GM23248 (cell line): Measurements from ENCODE around the gene SHB. TPM values are rescaled to one million over a fixed set of nuclear protein-coding genes. Genes with fewer than 3 reads are reported as not detected.

Source experiments
- DNase-seq: peaks from one replicate; pipeline ENCODE4 v3.0.0-alpha.2; 2015
- H2AFZ ChIP-seq: fragments of 200-600 bp; sonication (generic); 2 replicates; pipeline ENCODE4 v1.6.1; 2016; ENCODE audit warnings: antibody characterized with exemption
- H3F3A ChIP-seq: fragments of 200-600 bp; sonication (generic); 2 replicates; pipeline ENCODE4 v1.6.1; 2016; ENCODE audit warnings: mild to moderate bottlenecking, antibody characterized with exemption, mixed run types; ENCODE audit not compliant: insufficient read depth
- H3K27ac ChIP-seq: fragments of 200-600 bp; sonication (generic); 2 replicates; pipeline ENCODE4 v1.5.1; 2016; ENCODE audit warnings: mild to moderate bottlenecking
- H3K27me3 ChIP-seq: fragments of 200-600 bp; sonication (generic); replicated peaks from 2 replicates; pipeline ENCODE4 v1.6.1; 2016; ENCODE audit warnings: mild to moderate bottlenecking; ENCODE audit not compliant: insufficient read depth
- H3K36me3 ChIP-seq: fragments of 200-600 bp; sonication (generic); 2 replicates; pipeline ENCODE4 v1.6.1; 2016; ENCODE audit warnings: low read depth, mild to moderate bottlenecking
- H3K4me1 ChIP-seq: fragments of 200-600 bp; sonication (generic); 2 replicates; pipeline ENCODE4 v1.6.1; 2016; ENCODE audit warnings: mild to moderate bottlenecking; ENCODE audit not compliant: insufficient read depth
- H3K4me2 ChIP-seq: fragments of 200-600 bp; sonication (generic); one replicate; pipeline ENCODE4 v1.6.1; 2016; ENCODE audit warnings: mild to moderate bottlenecking; ENCODE audit not compliant: unreplicated experiment
- H3K4me3 ChIP-seq: fragments of 200-600 bp; sonication (generic); 2 replicates; pipeline ENCODE4 v1.5.1; 2016; ENCODE audit warnings: mild to moderate bottlenecking
- H3K79me2 ChIP-seq: fragments of 200-600 bp; sonication (generic); 2 replicates; pipeline ENCODE4 v1.6.1; 2016; ENCODE audit warnings: mild to moderate bottlenecking; ENCODE audit not compliant: insufficient read depth
- H3K9ac ChIP-seq: fragments of 200-600 bp; sonication (generic); 2 replicates; pipeline ENCODE4 v1.6.1; 2016; ENCODE audit warnings: mild to moderate bottlenecking
- H3K9me2 ChIP-seq: fragments of 200-600 bp; sonication (generic); 2 replicates; pipeline ENCODE4 v1.6.1; 2016; ENCODE audit warnings: mixed run types, mild to moderate bottlenecking, moderate library complexity; ENCODE audit not compliant: insufficient read depth
- H3K9me3 ChIP-seq: fragments of 200-600 bp; sonication (generic); one replicate; pipeline ENCODE4 v1.6.1; 2017; ENCODE audit warnings: low read depth
- H4K20me1 ChIP-seq: fragments of 200-600 bp; sonication (generic); 2 replicates; pipeline ENCODE4 v1.6.0; 2016; ENCODE audit not compliant: insufficient read depth
- EZH2 ChIP-seq: fragments of 200-600 bp; sonication (generic); IDR thresholded peaks from 2 replicates; pipeline ENCODE4 v1.6.1; 2018; ENCODE audit warnings: antibody characterized with exemption, mild to moderate bottlenecking; ENCODE audit not compliant: insufficient read depth, poor library complexity, severe bottlenecking
- EZH2phosphoT487 ChIP-seq: fragments of 200-600 bp; sonication (generic); IDR thresholded peaks from 2 replicates; pipeline ENCODE4 v1.6.1; 2018; ENCODE audit warnings: antibody characterized with exemption, moderate library complexity, mild to moderate bottlenecking, low read depth; ENCODE audit not compliant: insufficient read depth
- WGBS, 2 experiments: methylation state at CpG; one replicate each; pipeline ENCODE4 v1.1.6; 2015 to 2017; ENCODE audit warnings: low lambda C conversion rate in 2 of 2, low coverage in 1 of 2; ENCODE audit errors: missing lambda C conversion rate in 2 of 2; 5-methylcytosine and 5-hydroxymethylcytosine counted together
- in situ Hi-C: fragments of 300-500 bp; cut with MboI; formaldehyde crosslinking; loops from 2 replicates; pipeline ENCODE4 v1.15.0; 2020
- polyA plus RNA-seq: library from polyadenylated mRNA; unstranded; fragments of >200 nt; fragmentation: Nextera tagmentation; extraction: Ambion mirVana; gene quantifications from 2 replicates; pipeline ENCODE4 v1.2.1, GENCODE V29; 2016
- total RNA-seq: library from RNA; depleted of rRNA; stranded (reverse); fragments of >200 nt; shearing (Covaris generic); gene quantifications from 2 replicates; pipeline ENCODE4 v1.2.3, GENCODE V29; 2014

Gene SHB
- total and polyA plus RNA-seq, 2 experiments from 2014 or later: 3.9 to 11.1 TPM

DNA sequence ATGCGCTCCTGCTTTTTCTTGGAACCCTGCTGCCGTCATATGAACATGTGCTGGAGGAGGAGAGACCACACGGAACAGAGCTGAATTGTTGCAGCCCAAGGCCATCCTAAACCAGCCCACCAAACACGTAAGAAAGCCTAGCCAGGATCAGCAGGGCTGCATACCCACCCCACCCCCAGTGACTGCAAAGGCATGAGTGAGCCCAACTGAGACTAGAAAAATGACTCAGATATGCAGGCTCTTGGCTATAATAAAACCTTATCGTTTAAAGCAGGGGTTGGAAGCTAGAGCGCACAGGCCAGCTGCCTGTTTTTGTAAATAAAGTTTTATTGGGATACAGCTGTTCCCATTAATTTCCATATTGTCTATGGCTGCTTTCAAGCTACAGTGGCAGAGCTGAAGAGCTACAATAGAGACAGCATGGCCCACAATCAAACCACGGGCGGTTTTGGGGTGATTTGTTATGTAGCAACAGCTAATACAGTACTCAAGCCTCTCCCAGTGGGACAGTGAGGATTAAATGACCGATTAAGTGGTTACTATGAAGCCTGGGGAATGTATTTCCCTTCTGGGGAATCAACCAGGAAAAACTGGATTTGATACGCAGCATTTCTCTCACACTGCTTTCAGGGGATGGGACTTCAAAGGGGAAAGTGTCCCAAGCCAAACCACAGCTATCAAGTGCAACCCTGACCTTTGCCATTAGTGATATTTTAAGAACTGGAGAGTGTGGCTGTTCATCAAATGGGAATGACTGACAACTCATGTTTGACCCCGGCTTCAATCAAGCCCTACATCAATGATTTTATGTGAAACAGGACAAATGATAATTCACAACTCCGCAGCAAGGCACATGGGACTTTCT lies 6.3 kb downstream of the SHB start:
- Histone ChIP-seq H3K4me2 (peak overlapping the region; percentile 12), H3K9ac (no peak overlapping the region), H4K20me1 (no peaks in the 10 kb centered on the region), H3K9me3 (no peaks in the 10 kb centered on the region), H3K27me3 (no peaks in the 10 kb centered on the region), H3K79me2 (peaks cover 97% of the 10 kb centered on the region), H3K4me3 (no peak overlapping the region), H3K4me1 (peaks cover 26% of the 10 kb centered on the region), H3K9me2 (no peaks in the 10 kb centered on the region), H3K36me3 (no peaks in the 10 kb centered on the region), H3K27ac (no peak overlapping the region; the same call in 1 of the 2 replicates), H2AFZ (no peak overlapping the region), H3F3A (peaks cover 6% of the 10 kb centered on the region; the same call in 1 of the 2 replicates)
- TF ChIP-seq EZH2phosphoT487 (no peak), EZH2 (no peak)
- 72 to 77% methylated on average over 12 of the region's 12 CpGs for WGBS, 2 experiments
- DNase-seq: peak; percentile 77
- in situ Hi-C loops: no loop called here

DNA sequence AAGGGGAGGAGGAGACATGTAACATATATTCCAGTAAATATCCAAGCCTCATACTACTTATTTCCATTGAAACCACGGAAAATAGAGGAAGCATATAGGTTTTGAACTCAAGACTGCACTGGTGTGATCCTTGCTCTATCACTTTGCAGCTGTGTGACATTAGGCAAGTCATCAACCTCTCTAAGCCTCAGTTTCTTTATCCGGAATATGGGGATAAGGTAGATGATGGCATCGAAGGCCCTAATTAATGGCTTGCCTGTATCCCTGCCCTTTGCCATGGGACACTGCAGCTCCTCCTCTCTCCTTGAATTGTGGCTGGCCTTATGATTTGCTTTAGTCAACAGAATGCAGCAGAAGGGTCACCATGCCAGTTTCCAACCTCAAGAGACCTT lies 6.9 kb downstream of the SHB start:
- 97 to 100% methylated on average over 3 of the region's 3 CpGs for WGBS, 2 experiments
- Histone ChIP-seq H3K27me3 (no peaks in the 10 kb centered on the region), H3K9me2 (no peaks in the 10 kb centered on the region), H3F3A (peaks cover 6% of the 10 kb centered on the region; the same call in 1 of the 2 replicates), H3K79me2 (peaks cover 97% of the 10 kb centered on the region), H3K4me2 (peak overlapping the region; percentile 12), H4K20me1 (no peaks in the 10 kb centered on the region), H3K9ac (no peak overlapping the region), H3K36me3 (no peaks in the 10 kb centered on the region), H3K4me3 (no peak overlapping the region), H2AFZ (no peak overlapping the region), H3K9me3 (no peaks in the 10 kb centered on the region), H3K4me1 (peaks cover 26% of the 10 kb centered on the region), H3K27ac (no peak overlapping the region)
- in situ Hi-C loops: no loop called here
- no peak for TF ChIP-seq EZH2
- TF ChIP-seq EZH2phosphoT487: no peak
- DNase-seq: no peak

DNA sequence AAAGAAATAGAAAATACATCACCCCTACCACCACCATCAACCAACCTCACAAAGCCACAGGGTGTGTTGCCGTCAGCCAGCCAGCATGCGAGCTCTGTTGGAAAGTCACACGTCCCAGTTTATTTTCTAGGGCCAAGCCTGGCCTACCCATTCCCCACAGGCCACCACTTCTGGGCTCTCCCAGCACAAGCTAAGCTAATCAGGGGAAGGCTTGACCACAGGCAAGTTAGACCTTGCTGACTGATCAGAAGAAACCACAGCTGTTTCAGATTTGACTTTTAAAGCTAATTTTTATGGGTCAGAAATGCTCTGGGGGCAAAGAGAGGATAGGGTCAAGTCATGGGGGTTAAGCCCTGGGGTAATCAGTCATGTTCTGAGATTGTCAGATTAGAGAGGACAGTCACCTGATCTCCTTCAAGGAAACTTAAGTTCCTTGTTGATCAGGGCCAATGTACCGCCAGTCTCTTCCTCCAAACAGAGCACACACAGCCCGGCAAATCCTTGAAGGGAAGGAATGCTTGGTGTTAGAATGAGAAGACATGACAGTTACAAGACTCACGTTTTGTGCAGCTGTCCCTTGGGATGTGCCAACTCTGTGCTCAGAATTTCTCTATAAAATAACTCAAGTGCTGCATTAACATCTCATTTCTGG lies 7.6 kb downstream of the SHB start:
- TF ChIP-seq EZH2 (no peak), EZH2phosphoT487 (no peak)
- 73 to 79% methylated on average over 6 of the region's 6 CpGs for WGBS, 2 experiments
- no peak overlapping the region for H3K9ac ChIP-seq
- H3K36me3 ChIP-seq: no peaks in the 10 kb centered on the region
- no peak for DNase-seq
- no peaks in the 10 kb centered on the region for H3K9me2 ChIP-seq
- H3K79me2 ChIP-seq: peaks cover 97% of the 10 kb centered on the region
- H3F3A ChIP-seq: peaks cover 6% of the 10 kb centered on the region; the same call in 1 of the 2 replicates
- no peaks in the 10 kb centered on the region for H3K27me3 ChIP-seq
- no peak overlapping the region for H3K4me3 ChIP-seq
- H3K27ac ChIP-seq: no peak overlapping the region
- peaks cover 20% of the 10 kb centered on the region for H3K4me1 ChIP-seq
- in situ Hi-C loops: no loop called here
- no peaks in the 10 kb centered on the region for H3K9me3 ChIP-seq
- H2AFZ ChIP-seq: no peak overlapping the region
- no peak overlapping the region for H3K4me2 ChIP-seq
- no peaks in the 10 kb centered on the region for H4K20me1 ChIP-seq

DNA sequence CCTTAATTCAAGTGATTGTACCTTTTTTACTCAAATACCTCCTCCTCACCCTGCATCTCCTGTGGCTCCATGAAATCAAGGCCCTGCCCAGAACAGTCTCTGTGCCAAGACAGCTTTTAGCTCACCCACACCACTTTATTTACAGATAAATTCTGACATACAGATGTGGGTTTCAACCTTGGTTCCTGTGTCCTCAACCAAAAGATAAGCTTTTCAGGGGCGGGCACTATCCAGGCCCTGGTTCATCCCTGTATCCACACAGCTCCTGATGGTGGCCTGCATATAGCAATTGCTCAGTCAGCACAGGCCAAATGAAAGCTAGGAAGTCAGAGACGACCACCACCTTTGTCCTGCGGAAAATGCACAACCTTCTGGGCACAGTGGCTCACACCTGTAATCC lies 8.3 kb downstream of the SHB start:
- Histone ChIP-seq H4K20me1 (no peaks in the 10 kb centered on the region), H3K9me2 (no peaks in the 10 kb centered on the region), H3K36me3 (no peaks in the 10 kb centered on the region), H3K4me1 (peaks cover 13% of the 10 kb centered on the region; the same call in 1 of the 2 replicates), H3K9me3 (no peaks in the 10 kb centered on the region), H3K27me3 (no peaks in the 10 kb centered on the region), H3K4me3 (no peak overlapping the region), H2AFZ (no peak overlapping the region), H3F3A (peaks cover 6% of the 10 kb centered on the region; the same call in 1 of the 2 replicates), H3K79me2 (peaks cover 97% of the 10 kb centered on the region), H3K4me2 (no peak overlapping the region), H3K27ac (no peak overlapping the region), H3K9ac (no peak overlapping the region)
- in situ Hi-C loops: no loop called here
- WGBS, 2 experiments: 98 to 100% methylated on average over 3 of the region's 3 CpGs
- no peak for DNase-seq
- TF ChIP-seq EZH2 (no peak), EZH2phosphoT487 (no peak)
